Testis (tissue), 3 donors: ENCODE results near the gene NFIA. TPM values are rescaled to one million over a fixed set of nuclear protein-coding genes. Genes with fewer than 3 reads are reported as not detected.

ENCODE experiments used
- DNase-seq: peaks from one replicate; pipeline ENCODE4 v3.0.0-alpha.2; 2019
- H3K27ac ChIP-seq, 2 donors: fragments of 200-600 bp; sonication (generic); one replicate each; pipeline ENCODE4 v1.5.1; 2019
- H3K27me3 ChIP-seq: fragments of 200-600 bp; sonication (generic); one replicate; pipeline ENCODE4 v1.5.1; 2019
- H3K36me3 ChIP-seq: fragments of 200-600 bp; sonication (generic); one replicate; pipeline ENCODE4 v1.5.1; 2017; ENCODE audit warnings: low read depth; ENCODE audit errors: missing control alignments
- H3K4me1 ChIP-seq: fragments of 200-600 bp; sonication (generic); one replicate; pipeline ENCODE4 v1.5.1; 2019
- H3K4me3 ChIP-seq, 2 donors: fragments of 200-600 bp; sonication (generic); one replicate each; pipeline ENCODE4 v1.5.1; 2017 to 2019
- H3K9me3 ChIP-seq: fragments of 200-600 bp; sonication (generic); one replicate; pipeline ENCODE4 v1.5.1; 2017
- CTCF ChIP-seq, 3 experiments: fragments of 450-650 bp in 2 of 3; fragments of 200-600 bp in 1 of 3; sonication (generic) in 1 of 3; IDR thresholded peaks; one replicate each; pipeline ENCODE4 v1.5.1; 2016 to 2019; ENCODE audit warnings: antibody characterized with exemption in 3 of 3, mild to moderate bottlenecking in 2 of 3, moderate library complexity in 1 of 3
- POLR2A ChIP-seq: fragments of 450-650 bp; IDR thresholded peaks from one replicate; pipeline ENCODE4 v1.6.1; 2017; ENCODE audit warnings: antibody characterized with exemption, mild to moderate bottlenecking, moderate library complexity
- WGBS, 2 donors: methylation state at CpG; one replicate each; pipeline ENCODE4 v1.1.5; 2018; 5-methylcytosine and 5-hydroxymethylcytosine counted together
- intact Hi-C: fragments of 100-400 bp; cut with DNase I; formaldehyde crosslinking; loops from one replicate; pipeline ENCODE4 v1.15.1; 2023; ENCODE audit warnings: low total_unique reads
- polyA plus RNA-seq: library from polyadenylated mRNA; stranded (reverse); fragments of 350-450 nt; fragmentation: Illumina TruSeq; extraction: RNeasy Lipid Tissue Mini Kit (QIAGEN cat#74804); gene quantifications from one replicate; pipeline ENCODE4 v1.2.3, GENCODE V29; 2014; ENCODE audit warnings: low read depth, low replicate concordance; ENCODE audit not compliant: insufficient read depth
- total RNA-seq, 2 donors: library from RNA; depleted of rRNA; stranded (reverse); fragments of >200 nt; gene quantifications; one replicate each; pipeline ENCODE4 v1.2.3, GENCODE V29; 2016

Gene NFIA
- total and polyA plus RNA-seq, 3 donors from 2014 or later = 11.6 to 78.9 (median 53.5) TPM

GRCh38 chr1:61253059-61253735 lies 170.8 kb downstream of the NFIA start:
- H3K36me3 ChIP-seq = no peaks in the 10 kb centered on the region
- WGBS, 2 donors = 75 to 78% methylated on average over 2 of the region's 2 CpGs
- H3K4me1 ChIP-seq = no peaks in the 10 kb centered on the region
- TF ChIP-seq POLR2A (no peak), CTCF (IDR thresholded peaks at IDR 0.05) (no peak)
- H3K9me3 ChIP-seq = no peaks in the 10 kb centered on the region
- DNase-seq = peak; percentile 81
- H3K27me3 ChIP-seq = no peaks in the 10 kb centered on the region
- no peak overlapping the region for H3K27ac ChIP-seq
- intact Hi-C loops = no loop called here
- H3K4me3 ChIP-seq = no peak overlapping the region

- no peaks in the 10 kb centered on the region for H3K4me1 ChIP-seq
- H3K9me3 ChIP-seq = no peaks in the 10 kb centered on the region
- no peak for DNase-seq
- intact Hi-C loops = no loop called here
- no peaks in the 10 kb centered on the region for H3K27me3 ChIP-seq
- H3K36me3 ChIP-seq = no peaks in the 10 kb centered on the region
- TF ChIP-seq POLR2A = no peak
- no peak for TF ChIP-seq CTCF (IDR thresholded peaks at IDR 0.05)
- 50 to 52% methylated on average over 1 of the region's 1 CpG for WGBS, 2 donors
- no peak overlapping the region for H3K27ac ChIP-seq
- H3K4me3 ChIP-seq = no peak overlapping the region
Observed at GRCh38 chr1:61253912-61254633, 171.7 kb downstream of the NFIA start.

GRCh38 chr1:61254634-61255357 lies 172.4 kb downstream of the NFIA start:
- TF ChIP-seq CTCF (IDR thresholded peaks at IDR 0.05) (no peak), POLR2A (no peak)
- Histone ChIP-seq H3K9me3 (no peaks in the 10 kb centered on the region), H3K27ac (peak overlapping the region; percentile 1 to 60), H3K27me3 (no peaks in the 10 kb centered on the region), H3K36me3 (no peaks in the 10 kb centered on the region), H3K4me1 (no peaks in the 10 kb centered on the region), H3K4me3 (no peak overlapping the region)
- WGBS, 2 donors = 38 to 40% methylated on average over 6 of the region's 6 CpGs
- peak; percentile 68 for DNase-seq
- intact Hi-C loops = no loop called here

GRCh38 chr1:61255358-61255703 lies 173.0 kb downstream of the NFIA start:
- Histone ChIP-seq H3K4me1 (no peaks in the 10 kb centered on the region), H3K4me3 (no peak overlapping the region), H3K36me3 (no peaks in the 10 kb centered on the region), H3K9me3 (no peaks in the 10 kb centered on the region), H3K27ac (peak overlapping the region; percentile 1 to 60), H3K27me3 (no peaks in the 10 kb centered on the region)
- TF ChIP-seq POLR2A = no peak
- TF ChIP-seq CTCF (IDR thresholded peaks at IDR 0.05) = no peak
- 48 to 54% methylated on average over 3 of the region's 3 CpGs for WGBS, 2 donors
- intact Hi-C loops = no loop called here
- no peak for DNase-seq
